Measurements from ENCODE around the gene PIEZO1.
"Not testable (repeated sequence)": the region's sequence is repeated elsewhere in the genome, so short reads cannot be mapped to it uniquely, and the experiment has no call there.

PIEZO1 gene

GRCh38 chr16:88672776-88673175, 112.2 kb downstream of the PIEZO1 start:
- DNase-seq (ENCODE audit: low spot score) = no peak

GRCh38 chr16:88671806-88672205, 113.2 kb downstream of the PIEZO1 start:
- no peak for DNase-seq (ENCODE audit: low spot score)

GRCh38 chr16:88669980-88670379, 115.0 kb downstream of the PIEZO1 start:
- no peak for DNase-seq (ENCODE audit: low spot score)

GRCh38 chr16:88669493-88669892, 115.5 kb downstream of the PIEZO1 start:
- not testable (repeated sequence) for DNase-seq (ENCODE audit: low spot score)

GRCh38 chr16:88667461-88667860, 117.6 kb downstream of the PIEZO1 start:
- no peak for DNase-seq (ENCODE audit: low spot score)

- no peak for DNase-seq (ENCODE audit: low spot score)
Observed at GRCh38 chr16:88665570-88665969, 119.5 kb downstream of the PIEZO1 start.

Measured in AG08395 (cell line).